Measurements from ENCODE around the gene LAD1. TPM values are rescaled to one million over a fixed set of nuclear protein-coding genes. Genes with fewer than 3 reads are reported as not detected.

Gene LAD1
- polyA plus RNA-seq, 3 donors: not detected

GRCh38 chr1:201395936-201396335 lies 3.2 kb downstream of the LAD1 start:
- Histone ChIP-seq H3K9ac (ENCODE audit: insufficient read depth, low read length, poor library complexity, severe bottlenecking) (no peak overlapping the region), H3K27me3 (ENCODE audit: control insufficient read depth in 2 of 2, insufficient read depth in 2 of 2, low read length in 2 of 2) (peaks cover 18 to 36% of the 10 kb centered on the region in 2 donors)
- peaks cover 13 to 40% (median 20%) of the 10 kb centered on the region in 3 donors for H3K27me3 Mint-ChIP-seq (ENCODE audit: low read depth in 3 of 3)

GRCh38 chr1:201394591-201394990 lies 4.5 kb downstream of the LAD1 start:
- TF ChIP-seq CTCF (IDR thresholded peaks at IDR 0.05): no peak
- no peak overlapping the region for H3K27ac Mint-ChIP-seq
- peaks cover 0 to 10% (median 0%) of the 10 kb centered on the region in 7 donors for H3K9me3 Mint-ChIP-seq
- H3K27me3 Mint-ChIP-seq (ENCODE audit: low read depth in 3 of 3): peaks cover 13 to 27% (median 20%) of the 10 kb centered on the region in 3 donors
- 84% methylated on average over 3 of the region's 3 CpGs for WGBS (ENCODE audit: insufficient coverage)
- Histone ChIP-seq H3K79me2 (ENCODE audit: insufficient read depth, low read length) (no peaks in the 10 kb centered on the region), H3K9me3 (replicated peaks in 1 of 2; ENCODE audit: control insufficient read depth in 1 of 2, insufficient read depth in 1 of 2, low read length in 2 of 2) (peaks cover 0 to under 1% of the 10 kb centered on the region in 2 donors), H2AFZ (ENCODE audit: insufficient read depth, low read depth, low read length, poor library complexity, severe bottlenecking) (no peak overlapping the region), H3K4me1 (ENCODE audit: control insufficient read depth in 1 of 2, insufficient read depth in 2 of 2, low read length in 2 of 2) (no peaks in the 10 kb centered on the region), H3K27me3 (ENCODE audit: control insufficient read depth in 2 of 2, insufficient read depth in 2 of 2, low read length in 2 of 2) (peaks cover 5 to 22% of the 10 kb centered on the region in 2 donors), H3K4me2 (replicated peaks; ENCODE audit: extremely low read depth, low read length, poor library complexity, severe bottlenecking) (no peak overlapping the region), H3K27ac (ENCODE audit: low read depth in 1 of 2, low read length in 2 of 2) (no peak overlapping the region), H4K20me1 (ENCODE audit: insufficient read depth, low read length) (no peaks in the 10 kb centered on the region), H3K9ac (ENCODE audit: insufficient read depth, low read length, poor library complexity, severe bottlenecking) (no peak overlapping the region), H3K4me3 (replicated peaks in 1 of 3; ENCODE audit: low read depth in 2 of 3, low read length in 3 of 3) (no peak overlapping the region), H3K36me3 (replicated peaks in 1 of 2; ENCODE audit: control insufficient read depth in 1 of 2, insufficient read depth in 2 of 2, low read length in 2 of 2) (no peaks in the 10 kb centered on the region)
- no peak for DNase-seq
- no peak overlapping the region for H3K4me3 Mint-ChIP-seq
- intact Hi-C loops (cut with micrococcal nuclease): no loop called here
- no peaks in the 10 kb centered on the region for H3K4me1 Mint-ChIP-seq
- H3K36me3 Mint-ChIP-seq: no peaks in the 10 kb centered on the region

More at GRCh38 chr1:201395936-201396335, 3.2 kb downstream of the LAD1 start:
- no peaks in the 10 kb centered on the region for H3K79me2 ChIP-seq (ENCODE audit: insufficient read depth, low read length)
- H3K27ac Mint-ChIP-seq: no peak overlapping the region
- no peak for DNase-seq
- 94% methylated on average over 3 of the region's 4 CpGs for WGBS (ENCODE audit: insufficient coverage)
- no peaks in the 10 kb centered on the region for H3K4me1 Mint-ChIP-seq
- no peaks in the 10 kb centered on the region for H3K36me3 Mint-ChIP-seq
- no peaks in the 10 kb centered on the region for H3K36me3 ChIP-seq (replicated peaks in 1 of 2; ENCODE audit: control insufficient read depth in 1 of 2, insufficient read depth in 2 of 2, low read length in 2 of 2)
- H3K9me3 Mint-ChIP-seq: peaks cover 0 to 10% (median 0%) of the 10 kb centered on the region in 7 donors
- H3K9me3 ChIP-seq (replicated peaks in 1 of 2; ENCODE audit: control insufficient read depth in 1 of 2, insufficient read depth in 1 of 2, low read length in 2 of 2): peaks cover 0 to 9% of the 10 kb centered on the region in 2 donors
- H3K4me2 ChIP-seq (replicated peaks; ENCODE audit: extremely low read depth, low read length, poor library complexity, severe bottlenecking): no peak overlapping the region
- H3K27ac ChIP-seq (ENCODE audit: low read depth in 1 of 2, low read length in 2 of 2): no peak overlapping the region
- intact Hi-C loops (cut with micrococcal nuclease): no loop called here
- H3K4me1 ChIP-seq (ENCODE audit: control insufficient read depth in 1 of 2, insufficient read depth in 2 of 2, low read length in 2 of 2): no peaks in the 10 kb centered on the region
- no peaks in the 10 kb centered on the region for H4K20me1 ChIP-seq (ENCODE audit: insufficient read depth, low read length)
- no peak overlapping the region for H3K4me3 ChIP-seq (replicated peaks in 1 of 3; ENCODE audit: low read depth in 2 of 3, low read length in 3 of 3)
- no peak overlapping the region for H2AFZ ChIP-seq (ENCODE audit: insufficient read depth, low read depth, low read length, poor library complexity, severe bottlenecking)
- TF ChIP-seq CTCF (IDR thresholded peaks at IDR 0.05): no peak
- H3K4me3 Mint-ChIP-seq: no peak overlapping the region

Measured in CD14-positive monocyte (primary cell).